Glutamatergic neuron (in vitro differentiated cells): ENCODE data around the gene SPEG. TPM values are rescaled to one million over a fixed set of nuclear protein-coding genes. Genes with fewer than 3 reads are reported as not detected.

Source experiments
- DNase-seq: peaks from one replicate; pipeline ENCODE4 v3.0.0; 2022
- H3K27ac Mint-ChIP-seq: one replicate; pipeline ENCODE4 v1.8.0; 2020; ENCODE audit warnings: mild to moderate bottlenecking, mixed read lengths, inconsistent platforms; ENCODE audit not compliant: unreplicated experiment
- H3K27me3 Mint-ChIP-seq: one replicate; pipeline ENCODE4 v1.8.0; 2020; ENCODE audit warnings: mild to moderate bottlenecking, moderate library complexity, mixed read lengths, inconsistent platforms; ENCODE audit not compliant: unreplicated experiment
- H3K36me3 Mint-ChIP-seq: one replicate; pipeline ENCODE4 v1.8.0; 2020; ENCODE audit warnings: mild to moderate bottlenecking, mixed read lengths, inconsistent platforms; ENCODE audit not compliant: unreplicated experiment
- H3K4me1 Mint-ChIP-seq: one replicate; pipeline ENCODE4 v1.8.0; 2020; ENCODE audit warnings: mild to moderate bottlenecking, low read depth, mixed read lengths, inconsistent platforms; ENCODE audit not compliant: unreplicated experiment
- H3K4me3 Mint-ChIP-seq: one replicate; pipeline ENCODE4 v1.8.0; 2020; ENCODE audit warnings: mild to moderate bottlenecking, mixed read lengths, inconsistent platforms; ENCODE audit not compliant: unreplicated experiment
- H3K9me3 Mint-ChIP-seq: one replicate; pipeline ENCODE4 v1.8.0; 2020; ENCODE audit warnings: mild to moderate bottlenecking, moderate library complexity, mixed read lengths, inconsistent platforms; ENCODE audit not compliant: unreplicated experiment
- total RNA-seq: library from RNA; stranded (reverse); fragmentation: NEBNext Ultra II Directional; extraction: Animal tissue kit (Norgen Biotek cat#: 25700); gene quantifications from one replicate; pipeline ENCODE4 v1.2.1, GENCODE V29; 2021; ENCODE audit not compliant: unreplicated experiment
- TF ChIP-seq, protein P1 (sequence below): fragments of 200-600 bp; sonication (generic); IDR thresholded peaks from one replicate; pipeline ENCODE4 v1.5.0; 2021; ENCODE audit not compliant: partially characterized antibody, unreplicated experiment

The SPEG gene
- total RNA-seq, 1 donor from 2014 or later: 92.9 TPM

DNA sequence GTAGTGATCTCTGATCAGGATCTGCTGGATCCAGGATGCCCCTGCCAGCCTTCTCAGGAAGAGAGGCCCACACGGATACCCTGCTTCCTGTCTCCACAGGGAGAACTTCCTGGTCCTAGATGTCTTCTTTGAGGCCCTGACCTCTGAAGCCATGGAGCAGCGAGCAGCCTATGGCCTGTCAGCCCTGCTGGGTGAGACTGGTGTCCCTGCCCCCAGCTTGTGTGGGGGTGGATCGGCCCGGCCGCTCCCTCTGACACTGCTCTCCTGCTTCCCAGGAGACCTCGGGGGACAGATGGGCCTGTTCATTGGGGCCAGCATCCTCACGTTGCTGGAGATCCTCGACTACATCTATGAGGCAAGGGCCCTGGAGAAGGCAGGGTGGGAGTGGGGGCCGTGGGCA, 102.3 kb downstream of the SPEG start:
- H3K36me3 Mint-ChIP-seq: no peaks in the 10 kb centered on the region
- no peak overlapping the region for H3K4me3 Mint-ChIP-seq
- no peak for DNase-seq
- peaks cover 2% of the 10 kb centered on the region for H3K27me3 Mint-ChIP-seq
- TF ChIP-seq, protein P1, sequence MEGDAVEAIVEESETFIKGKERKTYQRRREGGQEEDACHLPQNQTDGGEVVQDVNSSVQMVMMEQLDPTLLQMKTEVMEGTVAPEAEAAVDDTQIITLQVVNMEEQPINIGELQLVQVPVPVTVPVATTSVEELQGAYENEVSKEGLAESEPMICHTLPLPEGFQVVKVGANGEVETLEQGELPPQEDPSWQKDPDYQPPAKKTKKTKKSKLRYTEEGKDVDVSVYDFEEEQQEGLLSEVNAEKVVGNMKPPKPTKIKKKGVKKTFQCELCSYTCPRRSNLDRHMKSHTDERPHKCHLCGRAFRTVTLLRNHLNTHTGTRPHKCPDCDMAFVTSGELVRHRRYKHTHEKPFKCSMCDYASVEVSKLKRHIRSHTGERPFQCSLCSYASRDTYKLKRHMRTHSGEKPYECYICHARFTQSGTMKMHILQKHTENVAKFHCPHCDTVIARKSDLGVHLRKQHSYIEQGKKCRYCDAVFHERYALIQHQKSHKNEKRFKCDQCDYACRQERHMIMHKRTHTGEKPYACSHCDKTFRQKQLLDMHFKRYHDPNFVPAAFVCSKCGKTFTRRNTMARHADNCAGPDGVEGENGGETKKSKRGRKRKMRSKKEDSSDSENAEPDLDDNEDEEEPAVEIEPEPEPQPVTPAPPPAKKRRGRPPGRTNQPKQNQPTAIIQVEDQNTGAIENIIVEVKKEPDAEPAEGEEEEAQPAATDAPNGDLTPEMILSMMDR: no peak
- H3K27ac Mint-ChIP-seq: peak overlapping the region; percentile 64
- peaks cover 25% of the 10 kb centered on the region for H3K4me1 Mint-ChIP-seq
- peaks cover 10% of the 10 kb centered on the region for H3K9me3 Mint-ChIP-seq

DNA sequence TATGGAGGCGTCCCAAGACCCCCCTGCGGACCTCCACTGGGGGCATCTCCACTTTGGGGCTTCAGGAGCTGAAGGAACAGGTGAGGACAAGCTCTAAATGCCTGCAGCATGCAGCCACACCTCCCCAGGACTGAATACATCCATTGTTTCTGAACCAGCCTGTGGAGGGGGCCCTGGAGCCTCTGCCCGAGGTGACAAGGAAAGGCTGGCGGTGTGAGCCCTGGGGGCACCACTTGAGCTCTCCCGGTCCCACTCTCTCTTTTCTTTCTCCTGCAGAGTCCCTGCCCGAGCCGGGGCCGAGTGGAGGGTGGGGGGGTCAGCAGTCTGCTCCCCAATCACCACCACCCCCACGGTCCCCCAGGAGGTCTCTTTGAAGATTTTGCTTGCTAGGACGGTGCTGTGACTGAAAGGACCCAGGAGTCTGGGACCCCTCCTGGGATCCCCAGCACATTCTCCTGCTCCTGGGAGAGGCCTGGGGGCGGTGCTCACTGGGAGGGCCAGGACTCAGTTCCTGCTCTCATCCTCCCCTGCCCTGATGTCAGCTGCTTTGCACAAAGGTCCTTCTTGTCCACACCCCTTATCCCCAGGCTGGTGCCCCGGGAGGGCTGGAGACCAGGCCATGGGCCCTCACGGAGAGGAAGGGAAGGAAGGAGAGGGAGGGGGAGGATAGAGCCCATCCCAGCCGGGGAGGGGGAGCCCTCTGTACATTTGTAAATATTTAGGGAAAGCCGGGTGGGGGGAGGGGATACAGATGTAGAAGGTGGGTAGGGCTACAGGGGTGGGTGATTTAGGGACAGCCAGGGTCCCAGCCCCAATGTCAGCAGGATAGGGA, 103.2 kb downstream of the SPEG start:
- TF ChIP-seq, protein P1: no peak
- H3K4me1 Mint-ChIP-seq: peaks cover 30% of the 10 kb centered on the region
- peak; percentile 40 for DNase-seq
- no peak overlapping the region for H3K27ac Mint-ChIP-seq
- peaks cover 5% of the 10 kb centered on the region for H3K27me3 Mint-ChIP-seq
- H3K4me3 Mint-ChIP-seq: no peak overlapping the region
- peaks cover 14% of the 10 kb centered on the region for H3K9me3 Mint-ChIP-seq
- no peaks in the 10 kb centered on the region for H3K36me3 Mint-ChIP-seq

- TF ChIP-seq, protein P1: no peak
- Mint-ChIP-seq H3K27me3 (peaks cover 4% of the 10 kb centered on the region), H3K9me3 (peaks cover 14% of the 10 kb centered on the region), H3K4me3 (no peak overlapping the region), H3K4me1 (peaks cover 30% of the 10 kb centered on the region), H3K36me3 (no peaks in the 10 kb centered on the region), H3K27ac (peak overlapping the region; percentile 73)
- peak; percentile 10 for DNase-seq
Observed at GRCh38 chr2:219538504-219538951, 103.9 kb downstream of the SPEG start.

- TF ChIP-seq, protein P1: no peak
- peaks cover 30% of the 10 kb centered on the region for H3K4me1 Mint-ChIP-seq
- DNase-seq: peak; percentile 15
- peaks cover 13% of the 10 kb centered on the region for H3K9me3 Mint-ChIP-seq
- H3K4me3 Mint-ChIP-seq: no peak overlapping the region
- H3K27me3 Mint-ChIP-seq: peaks cover 4% of the 10 kb centered on the region
- no peaks in the 10 kb centered on the region for H3K36me3 Mint-ChIP-seq
- peak overlapping the region; percentile 73 for H3K27ac Mint-ChIP-seq
Observed at GRCh38 chr2:219538956-219539788, 104.5 kb downstream of the SPEG start.
